HepG2 (cell line): Measurements from ENCODE around the gene GRM4.

Source experiments
- ATF2 ChIP-seq: sonication (generic); formaldehyde crosslinking; IDR thresholded peaks from 2 replicates; pipeline ENCODE4 v1.4.0; 2020; ENCODE audit warnings: missing genetic modification reagents
- CHCHD3 ChIP-seq: sonication (generic); formaldehyde crosslinking; IDR thresholded peaks from 2 replicates; pipeline ENCODE4 v1.8.0; 2022; ENCODE audit warnings: mild to moderate bottlenecking, missing genetic modification reagents, moderate library complexity
- HNRNPLL ChIP-seq: fragments of 200-400 bp; formaldehyde crosslinking; IDR thresholded peaks from 2 replicates; pipeline ENCODE4 v1.6.1; 2017; ENCODE audit warnings: mild to moderate bottlenecking, low read depth, low read length; ENCODE audit not compliant: poor library complexity, severe bottlenecking
- KLF9 ChIP-seq: IDR thresholded peaks from 2 replicates; pipeline ENCODE4 v1.6.1; 2016; ENCODE audit warnings: low read depth
- POLR2A ChIP-seq, 2 experiments: IDR thresholded peaks; 2 replicates each; pipeline ENCODE4 v1.6.1; 2011; ENCODE audit warnings: low read depth in 2 of 2, low read length in 2 of 2, mild to moderate bottlenecking in 1 of 2, moderate library complexity in 1 of 2; ENCODE audit not compliant: insufficient read depth in 1 of 2
- TBP ChIP-seq: sonication (generic); formaldehyde crosslinking; IDR thresholded peaks from 2 replicates; pipeline ENCODE4 v1.5.0; 2020; ENCODE audit warnings: missing genetic modification reagents
- TEAD2 ChIP-seq: sonication (generic); formaldehyde crosslinking; IDR thresholded peaks from 2 replicates; pipeline ENCODE4 v1.9.0; 2021; ENCODE audit warnings: missing genetic modification reagents
- ZNF570 ChIP-seq: sonication (generic); formaldehyde crosslinking; IDR thresholded peaks from 2 replicates; pipeline ENCODE4 v1.4.0; 2020; ENCODE audit warnings: mild to moderate bottlenecking, missing genetic modification reagents, borderline replicate concordance
- ZNF691 ChIP-seq: sonication (generic); formaldehyde crosslinking; IDR thresholded peaks from 2 replicates; pipeline ENCODE4 v1.4.0; 2020; ENCODE audit warnings: missing genetic modification reagents, low read depth, mild to moderate bottlenecking, borderline replicate concordance
- TF ChIP-seq, protein P1 (sequence below): sonication (generic); formaldehyde crosslinking; IDR thresholded peaks from 2 replicates; pipeline ENCODE4 v1.8.0; 2022; ENCODE audit warnings: mild to moderate bottlenecking, missing genetic modification reagents, borderline replicate concordance

- TF ChIP-seq ZNF570 (CRISPR knock-in tag) = no peak
- no peak for TF ChIP-seq CHCHD3 (CRISPR knock-in tag)
- TF ChIP-seq, protein P1, sequence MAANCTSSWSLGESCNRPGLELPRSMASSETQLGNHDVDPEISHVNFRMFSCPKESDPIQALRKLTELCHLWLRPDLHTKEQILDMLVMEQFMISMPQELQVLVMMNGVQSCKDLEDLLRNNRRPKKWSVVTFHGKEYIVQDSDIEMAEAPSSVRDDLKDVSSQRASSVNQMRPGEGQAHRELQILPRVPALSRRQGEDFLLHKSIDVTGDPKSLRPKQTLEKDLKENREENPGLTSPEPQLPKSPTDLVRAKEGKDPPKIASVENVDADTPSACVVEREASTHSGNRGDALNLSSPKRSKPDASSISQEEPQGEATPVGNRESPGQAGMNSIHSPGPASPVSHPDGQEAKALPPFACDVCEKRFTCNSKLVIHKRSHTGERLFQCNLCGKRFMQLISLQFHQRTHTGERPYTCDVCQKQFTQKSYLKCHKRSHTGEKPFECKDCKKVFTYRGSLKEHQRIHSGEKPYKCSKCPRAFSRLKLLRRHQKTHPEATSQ (CRISPR knock-in tag) = no peak
- TF ChIP-seq TEAD2 (CRISPR knock-in tag) = no peak
- no peak for TF ChIP-seq POLR2A (IDR thresholded peaks at IDR 0.05; ENCODE audit: insufficient read depth in 1 of 2, low read depth in 2 of 2, low read length in 2 of 2)
- no peak for TF ChIP-seq ZNF691
- no peak for TF ChIP-seq HNRNPLL
- no peak for TF ChIP-seq ATF2 (CRISPR knock-in tag)
- no peak for TF ChIP-seq TBP
- no peak for TF ChIP-seq KLF9 (CRISPR knock-in tag)
Observed at GRCh38 chr6:34063651-34064050, 82.2 kb downstream of the GRM4 start.
